GM18858 (cell line): ENCODE results near the gene TTC19.
"Not testable (repeated sequence)": the region's sequence is repeated elsewhere in the genome, so short reads cannot be mapped to it uniquely, and the experiment has no call there.

Experiments used
- ATAC-seq: cut with Tn5 transposase; IDR thresholded peaks from one replicate; pipeline ENCODE4 v1.9.1; 2021; ENCODE audit not compliant: unreplicated experiment

Gene TTC19

GRCh38 chr17:15972497-15972951 is 27.1 kb upstream of the TTC19 start:
- no peak for ATAC-seq

DNA sequence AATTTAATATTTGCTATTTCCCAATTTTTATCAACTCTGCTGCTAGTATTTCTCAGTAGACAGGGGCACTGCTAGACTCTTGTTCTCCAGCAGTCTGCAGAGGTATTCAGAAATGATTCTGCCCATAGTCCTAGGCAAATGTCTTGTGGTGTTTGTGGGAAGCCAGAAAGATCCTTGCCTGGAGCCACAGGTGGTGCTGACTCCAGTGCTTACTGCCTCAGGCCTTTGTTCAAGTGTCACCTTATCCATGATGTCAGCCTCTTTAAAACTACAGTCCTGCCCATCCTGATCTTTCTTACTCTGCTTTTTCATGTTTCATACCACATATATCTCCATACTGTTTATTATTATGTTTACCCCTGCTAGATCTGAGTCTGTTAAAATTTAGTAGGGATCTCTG is 26.6 kb upstream of the TTC19 start:
- no peak for ATAC-seq

DNA sequence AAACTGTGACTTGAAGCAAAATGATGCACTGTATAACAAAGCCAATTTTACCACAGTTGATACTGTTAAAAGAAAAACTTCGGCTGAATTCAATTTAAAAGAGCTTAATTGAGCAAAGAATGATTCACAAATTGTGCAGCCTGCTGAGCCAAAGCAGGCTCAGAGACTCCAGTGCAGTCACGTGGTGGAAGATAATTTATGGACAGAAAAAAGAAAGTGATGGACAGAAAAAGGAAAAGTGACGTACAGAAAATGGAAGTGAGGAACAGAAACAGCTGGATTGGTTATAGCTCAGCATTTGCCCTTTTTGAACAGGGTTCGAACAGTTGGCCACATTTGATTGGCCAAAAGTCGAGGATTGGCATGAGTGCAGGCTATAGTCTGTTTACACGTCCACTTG is 25.8 kb upstream of the TTC19 start:
- no peak for ATAC-seq

DNA sequence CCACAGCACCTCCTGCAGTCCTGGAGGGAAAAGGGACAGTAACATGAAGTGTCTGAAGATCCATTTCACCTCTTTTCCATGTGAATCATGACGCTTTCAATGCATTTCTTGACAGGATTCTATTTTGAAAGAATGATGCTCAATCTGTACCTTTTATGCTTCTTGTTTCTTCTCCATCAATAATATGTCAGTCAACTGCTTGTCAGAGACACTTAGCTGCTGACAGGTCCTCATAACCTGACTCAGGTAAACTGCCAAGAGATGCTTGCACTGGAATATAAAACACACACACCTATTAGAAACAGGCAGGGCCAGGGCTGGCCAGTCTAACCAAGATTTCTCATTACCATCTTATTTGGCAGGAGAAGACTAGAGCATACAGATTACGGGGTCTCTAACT is 21.7 kb upstream of the TTC19 start:
- no peak for ATAC-seq

DNA sequence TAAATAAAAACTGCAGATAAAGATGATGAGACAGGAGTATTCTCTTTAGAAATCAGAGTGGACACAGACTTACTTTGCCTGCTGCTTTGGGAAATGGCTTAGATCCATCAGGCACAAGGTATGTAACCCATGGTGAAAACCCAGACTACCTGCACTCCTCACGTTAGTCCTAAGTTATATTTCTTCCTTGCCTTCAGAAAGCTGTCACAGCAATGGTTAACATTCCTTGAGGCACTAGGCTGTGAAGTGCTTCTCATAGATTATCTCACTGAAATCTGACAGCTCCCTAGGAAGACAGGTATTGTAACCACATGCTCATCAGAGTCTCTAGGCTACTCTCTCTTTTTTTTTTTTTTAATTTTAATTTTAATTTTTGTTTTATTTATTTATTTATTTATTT is 21.0 kb upstream of the TTC19 start:
- ATAC-seq = no peak

GRCh38 chr17:15979013-15979412 is 20.6 kb upstream of the TTC19 start:
- ATAC-seq = not testable (repeated sequence)

- ATAC-seq = peak; percentile 93
Measured at GRCh38 chr17:15981208-15981607, 18.4 kb upstream of the TTC19 start.

DNA sequence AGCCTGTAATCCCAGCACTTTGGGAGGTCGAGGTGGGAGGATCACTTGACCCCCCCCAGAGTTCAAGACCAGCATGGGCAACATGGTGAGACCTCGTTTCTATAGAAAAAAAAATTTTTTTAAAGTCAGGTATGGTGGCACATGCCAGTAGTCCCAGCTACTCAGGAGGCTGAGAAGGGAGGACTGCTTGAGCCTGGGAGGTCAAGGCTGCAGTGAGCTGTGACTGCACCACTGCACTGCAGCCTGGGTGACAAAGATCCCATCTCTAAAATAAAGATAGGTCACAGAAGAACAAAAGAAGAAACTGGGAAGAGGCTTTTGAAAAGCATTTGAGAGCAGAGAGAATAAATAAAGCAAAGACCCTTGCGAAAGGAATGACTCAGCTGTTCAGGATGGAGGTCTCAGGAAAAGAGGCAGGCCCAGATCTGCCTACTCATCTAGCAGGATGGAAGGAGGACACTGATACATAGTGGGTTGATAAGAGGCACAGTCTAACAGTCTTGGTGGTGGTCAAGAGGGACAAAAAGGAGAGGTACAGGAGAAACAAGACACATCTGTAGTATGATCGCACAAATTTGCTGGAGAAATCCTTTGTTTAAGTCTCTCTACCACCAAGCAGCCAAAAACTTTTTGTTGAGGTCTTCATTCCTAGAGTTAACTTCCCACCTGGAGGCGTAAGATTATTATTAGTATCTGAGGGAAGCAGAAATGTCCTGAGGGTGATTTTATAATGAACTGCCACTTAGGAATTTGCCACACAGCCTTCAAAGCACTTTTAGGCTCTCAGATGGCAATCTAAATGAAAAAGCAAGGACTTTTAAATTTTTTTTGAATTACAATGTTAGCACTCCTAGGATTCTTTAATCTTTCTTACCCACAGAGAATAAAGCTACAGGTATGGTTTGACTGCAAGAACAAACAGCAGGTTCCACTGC is 17.7 kb upstream of the TTC19 start:
- no peak for ATAC-seq

GRCh38 chr17:15996322-15996721 is 3.3 kb upstream of the TTC19 start:
- no peak for ATAC-seq

- no peak for ATAC-seq
Measured at GRCh38 chr17:15998031-15998562, 1.5 kb upstream of the TTC19 start.

DNA sequence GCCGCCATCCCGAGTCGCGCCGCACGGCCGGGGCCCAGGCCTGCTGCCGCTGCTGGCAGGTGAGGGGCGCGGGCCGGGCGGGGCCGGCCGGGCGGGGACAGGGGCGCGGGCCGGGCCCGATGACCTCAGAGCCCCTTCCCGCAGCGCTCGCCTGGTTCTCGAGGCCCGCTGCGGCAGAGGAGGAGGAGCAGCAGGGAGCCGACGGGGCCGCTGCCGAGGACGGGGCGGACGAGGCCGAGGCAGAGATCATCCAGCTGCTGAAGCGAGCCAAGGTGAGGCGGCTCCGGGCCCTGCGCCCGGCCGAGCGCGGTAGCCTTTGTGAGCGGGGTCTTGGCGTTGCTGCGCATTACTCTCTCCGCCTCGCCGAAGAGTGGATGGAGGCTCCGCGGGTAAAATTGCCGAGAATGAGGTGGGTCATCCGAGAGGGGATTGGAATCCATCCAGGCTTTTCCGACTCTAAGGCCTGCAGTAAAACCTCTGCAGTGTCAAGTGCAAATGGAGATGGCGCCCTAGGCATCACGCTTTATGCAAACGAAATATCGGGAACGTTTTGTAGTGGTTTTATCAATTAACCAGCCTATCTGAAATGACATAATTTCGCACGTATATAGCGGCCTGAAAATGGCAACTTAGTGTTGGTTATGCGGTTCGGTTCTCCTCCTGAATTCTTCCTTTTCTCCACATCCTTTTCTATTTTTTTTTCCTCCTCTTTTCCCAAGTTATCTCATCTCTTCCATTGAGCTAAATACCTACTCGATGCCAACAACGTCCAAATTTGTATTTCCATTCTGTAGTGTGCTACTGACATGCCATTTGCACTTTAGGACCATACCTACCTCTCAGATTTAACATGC is 577 bp downstream of the TTC19 start:
- ATAC-seq = peak; percentile 36

- ATAC-seq = no peak
Measured at GRCh38 chr17:16001226-16001897, 1.7 kb downstream of the TTC19 start.

DNA sequence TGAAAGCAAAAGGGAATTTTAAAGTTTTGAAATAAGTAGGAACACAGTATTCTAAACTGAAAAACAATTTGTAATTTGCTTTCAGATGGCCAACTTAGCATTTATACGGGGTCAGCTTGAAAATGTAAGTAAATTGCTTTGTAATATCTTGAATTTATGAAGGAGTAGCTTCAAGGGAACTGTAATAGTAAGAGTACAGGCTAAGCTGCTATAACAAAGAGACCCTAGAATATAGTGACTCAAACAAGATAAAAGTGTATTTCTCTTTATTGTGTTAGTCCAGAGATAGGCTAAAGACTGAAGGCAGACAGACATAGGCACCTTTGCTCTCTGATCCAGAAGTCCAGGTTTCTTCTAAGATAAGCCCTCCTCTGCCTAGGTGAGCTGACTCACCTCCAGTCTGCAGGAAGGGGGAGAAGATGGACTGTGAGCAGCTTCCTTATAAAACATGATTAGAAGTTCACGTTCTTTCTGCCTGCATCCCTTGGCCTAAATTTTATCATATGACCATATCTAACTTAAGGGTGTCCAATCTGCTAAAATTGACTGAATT is 3.2 kb downstream of the TTC19 start:
- no peak for ATAC-seq

- no peak for ATAC-seq
Measured at GRCh38 chr17:16003841-16004240, 4.2 kb downstream of the TTC19 start.

DNA sequence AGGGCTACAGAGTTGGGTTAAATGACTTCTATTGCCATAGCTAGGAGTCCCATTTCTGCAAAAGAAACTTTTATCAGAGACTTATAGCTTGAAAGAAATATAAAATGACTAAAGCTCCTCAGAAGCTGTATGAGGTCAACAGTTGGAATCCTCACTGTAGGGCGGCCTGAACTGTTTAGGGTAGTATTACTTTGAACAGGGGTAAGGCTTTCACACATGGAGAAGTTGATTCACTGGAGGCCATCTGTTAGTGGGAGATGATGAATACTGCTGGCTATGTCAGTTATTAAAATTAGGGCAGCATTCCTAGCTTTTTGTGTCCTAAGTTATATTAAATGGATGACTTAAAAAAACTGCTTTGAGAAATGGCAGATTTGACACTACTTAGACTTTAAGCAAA is 6.0 kb downstream of the TTC19 start:
- no peak for ATAC-seq

- no peak for ATAC-seq
Measured at GRCh38 chr17:16007439-16007838, 7.8 kb downstream of the TTC19 start.

- ATAC-seq = no peak
Measured at GRCh38 chr17:16013943-16014407, 14.4 kb downstream of the TTC19 start.

- no peak for ATAC-seq
Measured at GRCh38 chr17:16019347-16019746, 19.7 kb downstream of the TTC19 start.

GRCh38 chr17:16023881-16024280 is 24.3 kb downstream of the TTC19 start:
- ATAC-seq = no peak

DNA sequence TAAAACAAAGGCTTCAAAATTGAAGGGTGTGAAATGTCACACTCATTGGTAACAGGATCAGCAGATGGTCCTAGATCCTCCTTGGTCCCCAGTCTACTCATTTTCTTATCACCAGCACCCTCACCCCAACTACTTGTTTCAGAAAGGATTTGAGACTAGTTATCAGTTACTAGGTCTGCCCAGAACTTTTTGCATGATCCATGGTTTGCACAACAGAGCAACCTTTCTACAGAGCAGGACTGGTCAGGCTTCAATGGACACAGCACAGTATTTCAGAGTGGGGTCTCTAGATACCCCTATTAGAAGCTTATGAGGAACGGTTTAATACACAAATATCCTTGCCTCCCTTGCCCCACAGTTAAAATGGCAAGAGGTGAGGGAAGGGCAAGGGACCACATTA is 25.6 kb downstream of the TTC19 start:
- ATAC-seq = no peak

DNA sequence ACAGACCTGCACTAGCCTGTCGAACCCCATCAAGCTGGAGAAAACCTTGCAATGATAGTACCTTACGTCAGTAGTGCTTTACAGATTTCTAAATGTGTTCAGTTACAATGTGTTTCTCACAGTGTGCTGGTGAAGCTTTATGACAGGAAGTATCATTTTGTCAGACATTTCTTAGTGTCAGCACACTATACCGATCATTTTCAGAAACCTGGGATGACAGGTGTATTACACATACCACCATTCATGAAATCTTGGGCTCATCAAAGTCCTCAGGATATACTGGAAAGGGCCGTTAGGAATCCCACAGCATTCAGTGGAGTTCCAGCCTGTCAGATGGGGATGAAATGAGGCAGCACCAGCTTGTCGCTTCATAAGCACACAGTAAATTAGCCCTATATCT is 27.3 kb downstream of the TTC19 start:
- no peak for ATAC-seq
